Measurements from ENCODE around the gene AACS.

AACS gene

GRCh38 chr12:125018356-125018755, 46.9 kb upstream of the AACS start:
- no peak overlapping the region for H3K4me2 ChIP-seq (ENCODE audit: low read length)
- no peaks in the 10 kb centered on the region for H3K9me2 ChIP-seq (replicated peaks; ENCODE audit: control insufficient read depth, low read length)
- peaks cover 85% of the 10 kb centered on the region for H3K36me3 ChIP-seq (ENCODE audit: control insufficient read depth, low read length)
- no peak for TF ChIP-seq CTCF (IDR thresholded peaks at IDR 0.05; ENCODE audit: low read depth, low read length, poor library complexity, severe bottlenecking)
- TF ChIP-seq EZH2phosphoT487 (IDR thresholded peaks at IDR 0.05; ENCODE audit: borderline replicate concordance, low read length), result no peak
- no peak overlapping the region for H3K4me3 ChIP-seq (ENCODE audit: low read length)
- no peaks in the 10 kb centered on the region for H3K27me3 ChIP-seq (ENCODE audit: control insufficient read depth, low read length)
- H3K4me1 ChIP-seq (ENCODE audit: control insufficient read depth, low read length), result no peaks in the 10 kb centered on the region; the same call in 1 of the 2 replicates
- no peaks in the 10 kb centered on the region for H3K9me3 ChIP-seq (ENCODE audit: control insufficient read depth, insufficient read depth, low read length)
- H4K20me1 ChIP-seq (ENCODE audit: control insufficient read depth, insufficient read depth, low read depth, low read length), result 0 out of 2 replicates have a peak, but pooled peaks cover 5% of the 10 kb centered on the region
- no peak overlapping the region for H3K27ac ChIP-seq (ENCODE audit: low read depth, low read length)
- H3F3A ChIP-seq (ENCODE audit: control insufficient read depth, insufficient read depth), result peaks cover 7% of the 10 kb centered on the region; the same call in 1 of the 2 replicates
- H3K79me2 ChIP-seq (ENCODE audit: control insufficient read depth, low read length), result peaks cover 74% of the 10 kb centered on the region

GRCh38 chr12:125021096-125021495, 44.1 kb upstream of the AACS start:
- Histone ChIP-seq H3K27ac (ENCODE audit: low read depth, low read length) (no peak overlapping the region), H3F3A (ENCODE audit: control insufficient read depth, insufficient read depth) (peaks cover 14% of the 10 kb centered on the region; the same call in 1 of the 2 replicates), H3K9me2 (replicated peaks; ENCODE audit: control insufficient read depth, low read length) (no peaks in the 10 kb centered on the region), H3K4me2 (ENCODE audit: low read length) (no peak overlapping the region), H3K9me3 (ENCODE audit: control insufficient read depth, insufficient read depth, low read length) (no peaks in the 10 kb centered on the region), H4K20me1 (ENCODE audit: control insufficient read depth, insufficient read depth, low read depth, low read length) (no peaks in the 10 kb centered on the region), H3K27me3 (ENCODE audit: control insufficient read depth, low read length) (no peaks in the 10 kb centered on the region), H3K79me2 (ENCODE audit: control insufficient read depth, low read length) (peaks cover 56% of the 10 kb centered on the region), H3K4me1 (ENCODE audit: control insufficient read depth, low read length) (no peaks in the 10 kb centered on the region), H3K36me3 (ENCODE audit: control insufficient read depth, low read length) (peaks cover 85% of the 10 kb centered on the region), H3K4me3 (ENCODE audit: low read length) (no peak overlapping the region)
- TF ChIP-seq EZH2phosphoT487 (IDR thresholded peaks at IDR 0.05; ENCODE audit: borderline replicate concordance, low read length), result no peak
- TF ChIP-seq CTCF (IDR thresholded peaks at IDR 0.05; ENCODE audit: low read depth, low read length, poor library complexity, severe bottlenecking), result no peak

GRCh38 chr12:125021771-125022170, 43.5 kb upstream of the AACS start:
- Histone ChIP-seq H4K20me1 (ENCODE audit: control insufficient read depth, insufficient read depth, low read depth, low read length) (no peaks in the 10 kb centered on the region), H3K9me3 (ENCODE audit: control insufficient read depth, insufficient read depth, low read length) (no peaks in the 10 kb centered on the region), H3K27ac (ENCODE audit: low read depth, low read length) (no peak overlapping the region), H3K4me3 (ENCODE audit: low read length) (no peak overlapping the region), H3K79me2 (ENCODE audit: control insufficient read depth, low read length) (peaks cover 59% of the 10 kb centered on the region), H3K9me2 (replicated peaks; ENCODE audit: control insufficient read depth, low read length) (no peaks in the 10 kb centered on the region), H3F3A (ENCODE audit: control insufficient read depth, insufficient read depth) (peaks cover 17% of the 10 kb centered on the region; the same call in 1 of the 2 replicates), H3K4me2 (ENCODE audit: low read length) (no peak overlapping the region), H3K4me1 (ENCODE audit: control insufficient read depth, low read length) (no peaks in the 10 kb centered on the region), H3K36me3 (ENCODE audit: control insufficient read depth, low read length) (peaks cover 87% of the 10 kb centered on the region), H3K27me3 (ENCODE audit: control insufficient read depth, low read length) (no peaks in the 10 kb centered on the region)
- TF ChIP-seq CTCF (IDR thresholded peaks at IDR 0.05; ENCODE audit: low read depth, low read length, poor library complexity, severe bottlenecking) (no peak), EZH2phosphoT487 (IDR thresholded peaks at IDR 0.05; ENCODE audit: borderline replicate concordance, low read length) (no peak)

All from DOHH2 (cell line).